Fibroblast of pulmonary artery (primary cell): Measurements from ENCODE around the gene BHLHE41.

Experiments used
- DNase-seq: peaks from one replicate; pipeline ENCODE4 v3.0.0-alpha.2; 2010; ENCODE audit warnings: low read depth
- H3K4me3 ChIP-seq: replicated peaks from 2 replicates; pipeline ENCODE4 v1.5.1; 2011; ENCODE audit warnings: low read depth, mild to moderate bottlenecking, control low read depth, low read length, moderate library complexity
- TF ChIP-seq, protein P1 (sequence below): IDR thresholded peaks from 2 replicates; pipeline ENCODE4 v1.5.1; 2011; ENCODE audit warnings: mild to moderate bottlenecking, control low read depth, low read length, inconsistent platforms; ENCODE audit errors: missing control alignments

Gene BHLHE41

DNA sequence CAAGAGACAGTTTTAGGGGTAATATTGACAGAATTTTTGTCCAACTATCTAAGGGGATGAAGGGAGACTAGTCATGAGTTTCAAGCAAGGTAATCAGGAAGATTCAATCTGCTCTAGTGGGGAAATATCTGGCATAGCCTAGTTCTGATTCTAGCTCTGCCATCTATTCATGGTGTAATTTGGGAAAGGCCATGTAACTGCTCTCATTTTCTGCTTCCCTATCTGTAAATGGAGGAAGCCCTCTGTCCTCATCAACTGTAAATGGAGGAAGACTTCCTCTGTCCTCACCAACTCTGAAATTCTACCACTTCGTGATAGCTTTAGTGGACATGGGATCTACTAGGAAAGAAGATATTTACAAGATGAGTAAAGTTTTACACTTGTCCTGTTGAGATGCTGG, 37.9 kb downstream of the BHLHE41 start:
- DNase-seq: no peak
- no peak overlapping the region for H3K4me3 ChIP-seq
- TF ChIP-seq, protein P1, sequence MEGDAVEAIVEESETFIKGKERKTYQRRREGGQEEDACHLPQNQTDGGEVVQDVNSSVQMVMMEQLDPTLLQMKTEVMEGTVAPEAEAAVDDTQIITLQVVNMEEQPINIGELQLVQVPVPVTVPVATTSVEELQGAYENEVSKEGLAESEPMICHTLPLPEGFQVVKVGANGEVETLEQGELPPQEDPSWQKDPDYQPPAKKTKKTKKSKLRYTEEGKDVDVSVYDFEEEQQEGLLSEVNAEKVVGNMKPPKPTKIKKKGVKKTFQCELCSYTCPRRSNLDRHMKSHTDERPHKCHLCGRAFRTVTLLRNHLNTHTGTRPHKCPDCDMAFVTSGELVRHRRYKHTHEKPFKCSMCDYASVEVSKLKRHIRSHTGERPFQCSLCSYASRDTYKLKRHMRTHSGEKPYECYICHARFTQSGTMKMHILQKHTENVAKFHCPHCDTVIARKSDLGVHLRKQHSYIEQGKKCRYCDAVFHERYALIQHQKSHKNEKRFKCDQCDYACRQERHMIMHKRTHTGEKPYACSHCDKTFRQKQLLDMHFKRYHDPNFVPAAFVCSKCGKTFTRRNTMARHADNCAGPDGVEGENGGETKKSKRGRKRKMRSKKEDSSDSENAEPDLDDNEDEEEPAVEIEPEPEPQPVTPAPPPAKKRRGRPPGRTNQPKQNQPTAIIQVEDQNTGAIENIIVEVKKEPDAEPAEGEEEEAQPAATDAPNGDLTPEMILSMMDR: no peak

DNA sequence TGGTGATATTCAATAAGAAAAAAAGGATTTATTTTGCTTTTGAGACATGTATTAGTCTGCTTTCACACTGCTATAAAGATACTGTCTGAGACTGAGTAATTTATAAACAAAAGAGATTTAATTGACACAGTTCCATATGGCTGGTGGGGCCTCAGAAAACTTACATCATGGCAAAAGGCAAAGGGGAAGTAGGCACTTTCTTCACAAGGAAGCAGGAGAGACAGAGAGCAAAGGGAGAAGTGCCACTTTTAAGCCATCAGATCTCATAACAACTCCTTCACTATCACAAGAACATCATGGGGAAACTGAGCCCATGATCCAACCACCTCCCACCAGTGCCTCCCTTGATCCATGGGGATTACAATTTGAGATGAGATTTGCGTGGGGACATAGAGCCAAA, 43.9 kb downstream of the BHLHE41 start:
- no peak for DNase-seq
- H3K4me3 ChIP-seq: no peak overlapping the region
- TF ChIP-seq, protein P1: no peak

- no peak overlapping the region for H3K4me3 ChIP-seq
- TF ChIP-seq, protein P1: no peak
- DNase-seq: peak; percentile 20
Measured at GRCh38 chr12:26077915-26078702, 46.7 kb downstream of the BHLHE41 start.
